Suprapubic skin (tissue), 4 donors: Measurements from ENCODE around the gene CADM1. TPM values are rescaled to one million over a fixed set of nuclear protein-coding genes. Genes with fewer than 3 reads are reported as not detected.

Source experiments
- DNase-seq, 2 donors: peaks; one replicate each; pipeline ENCODE4 v3.0.0-alpha.2; 2019; ENCODE audit warnings: low spot score in 2 of 2
- H3K27ac ChIP-seq: fragments of 200-600 bp; sonication (generic); one replicate; pipeline ENCODE4 v1.5.1; 2019
- H3K27me3 ChIP-seq: fragments of 200-600 bp; sonication (generic); one replicate; pipeline ENCODE4 v1.5.1; 2019
- H3K36me3 ChIP-seq: fragments of 200-600 bp; sonication (generic); one replicate; pipeline ENCODE4 v1.5.1; 2019
- H3K4me1 ChIP-seq: fragments of 200-600 bp; sonication (generic); one replicate; pipeline ENCODE4 v1.5.1; 2019
- H3K4me3 ChIP-seq: fragments of 200-600 bp; sonication (generic); one replicate; pipeline ENCODE4 v1.5.1; 2019; ENCODE audit warnings: mild to moderate bottlenecking
- H3K9me3 ChIP-seq: fragments of 200-600 bp; sonication (generic); one replicate; pipeline ENCODE4 v1.5.1; 2019
- EP300 ChIP-seq: sonication (generic); formaldehyde crosslinking; IDR thresholded peaks from one replicate; pipeline ENCODE4 v1.6.1; 2017; ENCODE audit warnings: antibody characterized with exemption
- POLR2A ChIP-seq, 2 donors: fragments of 450-650 bp; IDR thresholded peaks; one replicate each; pipeline ENCODE4 v1.6.1; 2017; ENCODE audit warnings: antibody characterized with exemption in 2 of 2, mild to moderate bottlenecking in 2 of 2, moderate library complexity in 2 of 2
- POLR2AphosphoS5 ChIP-seq, 3 donors: sonication (generic); formaldehyde crosslinking; IDR thresholded peaks; one replicate each; pipeline ENCODE4 v1.6.1; 2017; ENCODE audit warnings: antibody characterized with exemption in 3 of 3
- WGBS: methylation state at CpG from one replicate; pipeline ENCODE4 v1.1.5; 2018; 5-methylcytosine and 5-hydroxymethylcytosine counted together
- total RNA-seq, 4 donors: library from RNA; depleted of rRNA; stranded (reverse); fragments of >200 nt; gene quantifications; one replicate each; pipeline ENCODE4 v1.1.0, GENCODE V29; 2016
- TF ChIP-seq, protein P1 (sequence below), 2 donors: fragments of 200-600 bp in 1 of 2; fragments of 450-650 bp in 1 of 2; sonication (generic) in 1 of 2; IDR thresholded peaks; one replicate each; pipeline ENCODE4 v1.5.1; 2016 to 2019; ENCODE audit warnings: antibody characterized with exemption in 2 of 2, mild to moderate bottlenecking in 1 of 2, moderate library complexity in 1 of 2

The CADM1 gene
- total RNA-seq, 4 donors from 2014 or later, result 13.3 to 26.2 (median 15.3) TPM

DNA sequence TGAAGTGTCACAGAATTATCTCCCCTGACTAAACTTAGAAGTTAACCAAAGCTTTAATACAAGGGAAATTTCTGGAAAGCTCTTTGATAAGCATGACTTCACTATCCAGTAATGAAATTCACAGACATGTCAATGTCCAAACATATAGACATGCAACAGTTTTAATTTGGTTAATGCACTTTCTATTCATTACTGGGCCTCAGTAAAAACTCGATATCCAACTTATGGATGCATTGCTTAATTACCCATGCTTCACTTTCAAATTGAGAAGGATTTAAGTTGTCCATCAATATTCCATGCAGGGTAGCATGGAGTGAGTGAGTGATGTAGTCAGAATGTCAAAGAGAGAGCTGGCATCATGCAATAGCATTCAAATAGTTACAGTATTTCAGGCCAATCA lies 197.5 kb downstream of the CADM1 start:
- Histone ChIP-seq H3K27ac (no peak overlapping the region), H3K36me3 (no peaks in the 10 kb centered on the region), H3K4me1 (no peaks in the 10 kb centered on the region), H3K4me3 (no peak overlapping the region), H3K27me3 (no peaks in the 10 kb centered on the region), H3K9me3 (no peaks in the 10 kb centered on the region)
- DNase-seq, result no peak
- 89% methylated on average over 1 of the region's 1 CpG for WGBS
- TF ChIP-seq POLR2A (IDR thresholded peaks at IDR 0.05) (no peak), POLR2AphosphoS5 (IDR thresholded peaks at IDR 0.05) (no peak), EP300 (no peak)
- TF ChIP-seq, protein P1, sequence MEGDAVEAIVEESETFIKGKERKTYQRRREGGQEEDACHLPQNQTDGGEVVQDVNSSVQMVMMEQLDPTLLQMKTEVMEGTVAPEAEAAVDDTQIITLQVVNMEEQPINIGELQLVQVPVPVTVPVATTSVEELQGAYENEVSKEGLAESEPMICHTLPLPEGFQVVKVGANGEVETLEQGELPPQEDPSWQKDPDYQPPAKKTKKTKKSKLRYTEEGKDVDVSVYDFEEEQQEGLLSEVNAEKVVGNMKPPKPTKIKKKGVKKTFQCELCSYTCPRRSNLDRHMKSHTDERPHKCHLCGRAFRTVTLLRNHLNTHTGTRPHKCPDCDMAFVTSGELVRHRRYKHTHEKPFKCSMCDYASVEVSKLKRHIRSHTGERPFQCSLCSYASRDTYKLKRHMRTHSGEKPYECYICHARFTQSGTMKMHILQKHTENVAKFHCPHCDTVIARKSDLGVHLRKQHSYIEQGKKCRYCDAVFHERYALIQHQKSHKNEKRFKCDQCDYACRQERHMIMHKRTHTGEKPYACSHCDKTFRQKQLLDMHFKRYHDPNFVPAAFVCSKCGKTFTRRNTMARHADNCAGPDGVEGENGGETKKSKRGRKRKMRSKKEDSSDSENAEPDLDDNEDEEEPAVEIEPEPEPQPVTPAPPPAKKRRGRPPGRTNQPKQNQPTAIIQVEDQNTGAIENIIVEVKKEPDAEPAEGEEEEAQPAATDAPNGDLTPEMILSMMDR (IDR thresholded peaks at IDR 0.05), result no peak

DNA sequence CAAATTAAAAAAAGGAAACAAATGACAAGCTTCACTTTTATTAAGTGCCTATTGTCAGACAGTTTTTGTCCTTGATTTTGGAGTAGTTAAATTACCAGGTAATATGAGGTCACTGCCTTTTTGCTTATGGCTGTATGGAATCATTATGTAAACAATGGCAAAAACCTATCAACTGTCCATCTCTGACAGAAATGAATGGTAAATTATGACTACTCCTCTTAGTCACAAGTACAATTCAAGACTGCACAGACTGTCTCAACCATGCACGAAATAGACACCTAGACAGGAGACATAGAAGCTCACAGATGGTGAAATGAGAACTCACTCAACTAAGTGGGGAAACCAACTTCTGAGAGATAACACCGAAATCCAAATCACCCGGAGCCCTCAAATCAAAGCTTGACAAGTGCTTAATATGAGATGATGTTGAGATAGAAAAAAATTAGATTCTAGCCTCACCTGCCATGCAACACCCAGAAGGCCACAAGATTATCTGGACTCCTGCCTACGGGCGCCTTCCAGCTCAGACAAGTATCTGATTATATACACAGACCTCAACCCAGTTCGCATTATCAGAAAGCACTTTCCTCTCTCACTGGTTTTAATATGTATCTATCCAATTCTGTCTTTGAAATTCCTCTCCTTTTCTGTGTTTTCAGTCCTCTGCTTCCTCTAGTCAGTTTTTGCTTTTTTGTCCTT lies 199.3 kb downstream of the CADM1 start:
- no peaks in the 10 kb centered on the region for H3K27me3 ChIP-seq
- 76% methylated on average over 6 of the region's 6 CpGs for WGBS
- DNase-seq, result no peak
- no peaks in the 10 kb centered on the region for H3K9me3 ChIP-seq
- no peak overlapping the region for H3K4me3 ChIP-seq
- no peak overlapping the region for H3K27ac ChIP-seq
- no peaks in the 10 kb centered on the region for H3K36me3 ChIP-seq
- TF ChIP-seq POLR2A (IDR thresholded peaks at IDR 0.05), result no peak
- no peak for TF ChIP-seq POLR2AphosphoS5 (IDR thresholded peaks at IDR 0.05)
- no peak for TF ChIP-seq EP300
- TF ChIP-seq, protein P1 (IDR thresholded peaks at IDR 0.05), result no peak
- no peaks in the 10 kb centered on the region for H3K4me1 ChIP-seq

DNA sequence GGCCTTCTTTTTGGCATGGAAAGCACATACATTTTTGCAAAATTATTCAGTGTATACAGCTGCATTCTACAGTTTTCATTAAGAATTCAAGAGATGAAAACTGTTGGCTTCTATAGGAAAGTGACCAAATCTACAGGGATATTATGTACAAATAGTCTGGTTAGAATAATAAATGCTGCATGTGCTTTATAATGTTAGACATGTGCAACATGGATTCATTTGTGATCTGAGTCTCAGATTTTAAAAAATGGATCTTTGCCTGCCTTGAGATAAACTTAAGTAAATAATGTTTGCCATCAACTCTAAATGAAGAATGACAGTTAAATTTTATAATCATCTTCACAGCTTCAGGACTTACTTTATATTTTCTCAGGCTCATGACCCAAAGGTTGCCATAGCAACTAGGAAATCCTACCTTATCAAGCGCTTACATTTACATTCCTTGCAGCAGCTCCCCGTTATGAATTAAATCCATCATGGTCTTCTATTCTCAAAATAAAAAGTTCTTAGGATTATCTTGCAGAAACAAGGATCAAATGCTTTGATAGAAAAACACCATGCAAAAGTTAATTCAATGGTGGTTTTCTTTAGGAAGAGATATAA lies 200.2 kb downstream of the CADM1 start:
- H3K27me3 ChIP-seq, result no peaks in the 10 kb centered on the region
- no peaks in the 10 kb centered on the region for H3K9me3 ChIP-seq
- H3K27ac ChIP-seq, result no peak overlapping the region
- no peaks in the 10 kb centered on the region for H3K36me3 ChIP-seq
- TF ChIP-seq, protein P1 (IDR thresholded peaks at IDR 0.05), result no peak
- TF ChIP-seq POLR2A (IDR thresholded peaks at IDR 0.05), result no peak
- no peak for TF ChIP-seq EP300
- no peak for TF ChIP-seq POLR2AphosphoS5 (IDR thresholded peaks at IDR 0.05)
- H3K4me1 ChIP-seq, result no peaks in the 10 kb centered on the region
- H3K4me3 ChIP-seq, result no peak overlapping the region
- DNase-seq, result no peak
- 86% methylated on average over 2 of the region's 2 CpGs for WGBS

DNA sequence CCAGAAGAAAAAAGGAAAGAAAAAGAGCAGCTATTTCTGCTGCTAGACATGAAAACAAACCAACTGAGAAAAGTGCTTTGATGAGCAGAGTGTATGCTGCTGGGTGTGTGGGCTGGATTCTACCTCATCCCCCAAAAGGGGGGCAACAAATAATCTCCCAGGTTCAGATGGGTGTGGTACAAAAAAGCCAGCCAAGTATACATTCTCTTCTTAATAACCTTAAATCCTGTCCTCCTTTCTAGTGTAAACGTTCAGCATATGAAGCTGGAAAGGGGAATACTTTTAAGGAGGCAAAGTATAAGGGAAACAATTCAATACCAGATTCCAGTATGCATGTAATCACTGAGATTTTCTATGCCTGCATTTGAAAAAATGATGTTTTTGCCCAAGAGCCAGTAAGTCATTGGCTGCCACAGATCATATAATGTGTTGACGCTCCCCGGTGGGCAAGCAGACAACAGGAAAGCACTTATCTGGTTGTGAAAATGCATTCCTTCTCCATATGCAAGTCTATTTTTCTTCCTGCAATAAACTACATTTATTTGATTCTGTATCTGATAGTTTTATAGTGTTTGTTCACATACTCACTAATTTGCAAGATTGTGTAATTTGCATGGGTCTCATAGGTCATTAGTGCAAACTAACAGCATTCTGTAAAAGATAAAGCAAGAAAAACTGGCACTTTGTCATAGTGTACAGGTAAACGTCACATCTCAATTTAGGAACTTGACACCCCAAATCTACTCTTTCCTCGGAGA lies 201.1 kb downstream of the CADM1 start:
- no peak overlapping the region for H3K4me3 ChIP-seq
- 78% methylated on average over 5 of the region's 5 CpGs for WGBS
- no peaks in the 10 kb centered on the region for H3K27me3 ChIP-seq
- no peaks in the 10 kb centered on the region for H3K36me3 ChIP-seq
- no peak for DNase-seq
- H3K4me1 ChIP-seq, result no peaks in the 10 kb centered on the region
- no peaks in the 10 kb centered on the region for H3K9me3 ChIP-seq
- H3K27ac ChIP-seq, result no peak overlapping the region
- TF ChIP-seq EP300 (no peak), POLR2AphosphoS5 (IDR thresholded peaks at IDR 0.05) (no peak)
- TF ChIP-seq, protein P1 (IDR thresholded peaks at IDR 0.05), result no peak
